Keratinocyte (primary cell): Measurements from ENCODE around the gene RFXANK. TPM values are rescaled to one million over a fixed set of nuclear protein-coding genes. Genes with fewer than 3 reads are reported as not detected.

Experiments used
- DNase-seq: peaks from one replicate; pipeline ENCODE4 v3.0.0-alpha.2; 2011; ENCODE audit warnings: low read depth, missing footprints, low spot score
- FAIRE-seq: peaks from 2 replicates; lab custom pipeline; 2011; peaks lifted over from hg19 to GRCh38; lab: Jason Lieb, UNC
- H2AFZ ChIP-seq: 2 replicates; pipeline ENCODE4 v1.6.0; 2012; ENCODE audit warnings: low read length, control low read depth, inconsistent platforms; ENCODE audit not compliant: control insufficient read depth
- H3K27ac ChIP-seq: 2 replicates; pipeline ENCODE4 v1.5.1; 2011; ENCODE audit warnings: low read length; ENCODE audit not compliant: control insufficient read depth, insufficient read depth
- H3K27me3 ChIP-seq: 3 replicates; pipeline ENCODE4 v1.6.0; 2011; ENCODE audit warnings: low read length; ENCODE audit not compliant: control insufficient read depth, insufficient read depth; ENCODE audit errors: extremely low read depth
- H3K36me3 ChIP-seq, 2 experiments: 2 replicates in 1 of 2; 3 replicates in 1 of 2; pipeline ENCODE4 v1.5.1; 2011; ENCODE audit warnings: low read length in 2 of 2, mild to moderate bottlenecking in 1 of 2; ENCODE audit not compliant: control insufficient read depth in 2 of 2, insufficient read depth in 2 of 2; ENCODE audit errors: extremely low read depth in 1 of 2
- H3K4me1 ChIP-seq: 3 replicates; pipeline ENCODE4 v1.5.1; 2011; ENCODE audit warnings: low read length; ENCODE audit not compliant: control insufficient read depth, insufficient read depth; ENCODE audit errors: extremely low read depth
- H3K4me2 ChIP-seq: 3 replicates; pipeline ENCODE4 v1.6.0; 2011; ENCODE audit warnings: low read depth, low read length; ENCODE audit not compliant: control insufficient read depth, insufficient read depth; ENCODE audit errors: extremely low read depth
- H3K4me3 ChIP-seq, 3 experiments: fragments of 200-600 bp in 1 of 3; sonication (generic) in 1 of 3; 2 replicates in 2 of 3; 3 replicates in 1 of 3; pipeline ENCODE4 v1.5.1; 2011 to 2016; ENCODE audit warnings: low read length in 3 of 3, mild to moderate bottlenecking in 3 of 3, control low read depth in 2 of 3, inconsistent platforms in 1 of 3, low read depth in 1 of 3, mixed read lengths in 1 of 3, mixed run types in 1 of 3, moderate library complexity in 1 of 3; ENCODE audit not compliant: control insufficient read depth in 2 of 3, insufficient read depth in 2 of 3; ENCODE audit errors: extremely low read depth in 1 of 3
- H3K79me2 ChIP-seq: 2 replicates; pipeline ENCODE4 v1.6.0; 2012; ENCODE audit warnings: low read length; ENCODE audit not compliant: control insufficient read depth, insufficient read depth
- H3K9ac ChIP-seq: 3 replicates; pipeline ENCODE4 v1.6.0; 2011; ENCODE audit warnings: low read length; ENCODE audit not compliant: control insufficient read depth, insufficient read depth; ENCODE audit errors: extremely low read depth
- H3K9me1 ChIP-seq: 3 replicates; pipeline ENCODE4 v1.6.0; 2011; ENCODE audit warnings: low read length; ENCODE audit not compliant: control insufficient read depth, insufficient read depth; ENCODE audit errors: extremely low read depth
- H3K9me3 ChIP-seq: 2 replicates; pipeline ENCODE4 v1.5.1; 2012; ENCODE audit warnings: low read depth, low read length; ENCODE audit not compliant: control insufficient read depth
- H4K20me1 ChIP-seq: 3 replicates; pipeline ENCODE4 v1.6.0; 2011; ENCODE audit warnings: low read length; ENCODE audit not compliant: control insufficient read depth, insufficient read depth; ENCODE audit errors: extremely low read depth
- CTCF ChIP-seq, 3 experiments: IDR thresholded peaks in 1 of 3; conservative IDR thresholded peaks in 1 of 3; optimal IDR thresholded peaks in 1 of 3; 2 replicates in 2 of 3; 3 replicates in 1 of 3; pipeline versions ENCODE3 to v1.5.1; 2011; ENCODE audit warnings: low read length in 3 of 3, mild to moderate bottlenecking in 3 of 3, moderate library complexity in 2 of 3, control low read depth in 1 of 3, inconsistent platforms in 1 of 3; ENCODE audit not compliant: insufficient read depth in 2 of 3; ENCODE audit errors: extremely low read depth in 1 of 3
- EZH2 ChIP-seq: IDR thresholded peaks from one replicate; pipeline ENCODE4 v1.6.1; 2012; ENCODE audit warnings: inconsistent platforms, mild to moderate bottlenecking, low read length, moderate library complexity
- dilution Hi-C: fragments of 300-500 bp; cut with MboI; formaldehyde crosslinking; loops from one replicate; pipeline ENCODE4 v1.7.0; 2020; ENCODE audit warnings: low sequenced_read_pairs; ENCODE audit not compliant: extremely low pct_ligation_motif_present
- polyA plus RNA-seq, 5 experiments: library from polyadenylated mRNA; depleted of rRNA in 3 of 5; stranded (reverse) in 3 of 5; stranded (forward) in 1 of 5; unstranded in 1 of 5; fragments of >200 nt; gene quantifications; 1 replicate in 1 of 5; 2 replicates in 3 of 5; 3 replicates in 1 of 5; pipeline versions ENCODE4 v1.2.1 to v1.2.3, GENCODE V29; 2011 to 2012; ENCODE audit warnings: missing spikeins in 2 of 5, low read depth in 1 of 5, low replicate concordance in 1 of 5
- small RNA-seq, 3 experiments: library from RNA; depleted of rRNA; stranded (forward); fragments of <200 nt; gene quantifications; one replicate each; pipeline ENCODE3, GENCODE V24; 2012; ENCODE audit warnings: low read depth in 3 of 3, low replicate concordance in 1 of 3; ENCODE audit not compliant: insufficient read length in 3 of 3

The RFXANK gene
- polyA plus RNA-seq, 1 donor (not counting 4 experiments of a cell fraction or from before 2014, with no cell fraction given), result 49.0 TPM

GRCh38 chr19:19250196-19250801 lies 58.2 kb downstream of the RFXANK start:
- dilution Hi-C loops, result no loop called here
- H3K27ac ChIP-seq, result no peak overlapping the region
- no peak for TF ChIP-seq CTCF (optimal IDR thresholded peaks at IDR 0.05 in 1 of 3, IDR thresholded peaks at IDR 0.05 in 1 of 3, conservative IDR thresholded peaks at IDR 0.05 in 1 of 3; ENCODE audit: extremely low read depth in 1 of 3, insufficient read depth in 2 of 3, low read length in 3 of 3)
- no peak for TF ChIP-seq EZH2

More at GRCh38 chr19:19250196-19250801, 58.2 kb downstream of the RFXANK start:
- Histone ChIP-seq H3K9me3 (no peaks in the 10 kb centered on the region), H2AFZ (no peak overlapping the region), H3K9me1 (no peaks in the 10 kb centered on the region), H3K27me3 (peaks cover 15% of the 10 kb centered on the region), H4K20me1 (no peaks in the 10 kb centered on the region), H3K4me2 (no peak overlapping the region), H3K79me2 (no peaks in the 10 kb centered on the region), H3K4me1 (no peaks in the 10 kb centered on the region), H3K4me3 (no peak overlapping the region), H3K9ac (no peak overlapping the region), H3K36me3 (no peaks in the 10 kb centered on the region)
- no peak for DNase-seq
- no peak for FAIRE-seq

Small RNAs within 50 kb of the gene (small RNA-seq; reads per million reads assigned to genes)
- gene RNU6-1028P, result 0 reads per million in 3 experiments

Other genes starting within 250 kb of the RFXANK start
- gene SUGP2, start 158.7 kb upstream of the RFXANK start, polyA plus RNA-seq, result 39.6 to 57.9 TPM (median 51.2 TPM) in 3 replicates
- 23.8 to 32.7 TPM (median 30.7 TPM) in 3 replicates for gene ARMC6, start 158.7 kb upstream of the RFXANK start, polyA plus RNA-seq
- gene SLC25A42, start 128.3 kb upstream of the RFXANK start, polyA plus RNA-seq, result 1.2 to 2.2 TPM (median 1.9 TPM) in 3 replicates
- gene TMEM161A, start 53.8 kb upstream of the RFXANK start, polyA plus RNA-seq, result 18.0 to 35.1 TPM (median 25.0 TPM) in 3 replicates
- gene MEF2B, start 22.0 kb upstream of the RFXANK start, polyA plus RNA-seq, result 0.05 to 0.17 TPM (median 0.11 TPM) in 3 replicates
- 16.3 to 19.6 TPM (median 18.1 TPM) in 3 replicates for gene BORCS8, start 106 bp upstream of the RFXANK start, polyA plus RNA-seq
- gene NR2C2AP, start 11.2 kb downstream of the RFXANK start, polyA plus RNA-seq, result 9.7 to 14.4 TPM (median 12.3 TPM) in 3 replicates
- gene NCAN, start 19.7 kb downstream of the RFXANK start, polyA plus RNA-seq, result not detected in 3 replicates
- gene TM6SF2, start 81.0 kb downstream of the RFXANK start, polyA plus RNA-seq, result not detected in 3 replicates
- 23.3 to 37.4 TPM (median 28.6 TPM) in 3 replicates for gene SUGP1, start 128.3 kb downstream of the RFXANK start, polyA plus RNA-seq
- gene MAU2, start 128.6 kb downstream of the RFXANK start, polyA plus RNA-seq, result 9.7 to 18.8 TPM (median 10.3 TPM) in 3 replicates
- gene GATAD2A, start 213.4 kb downstream of the RFXANK start, polyA plus RNA-seq, result 14.6 to 81.0 TPM (median 28.4 TPM) in 3 replicates